ENCODE measurements around the gene ANGEL1.

The ANGEL1 gene

GRCh38 chr14:76820700-76821099, 8.0 kb upstream of the ANGEL1 start:
- TF ChIP-seq CTCF (IDR thresholded peaks at IDR 0.05; ENCODE audit: borderline replicate concordance, extremely low read depth, low read length, poor library complexity, severe bottlenecking) (no peak), EZH2 (IDR thresholded peaks at IDR 0.05; ENCODE audit: borderline replicate concordance, low read depth, low read length, severe bottlenecking) (no peak)
- Histone ChIP-seq H3K27me3 (ENCODE audit: insufficient read depth, low read length, poor library complexity) (peaks cover 4% of the 10 kb centered on the region), H3K36me3 (ENCODE audit: insufficient read depth, low read length) (no peaks in the 10 kb centered on the region), H3K4me2 (ENCODE audit: insufficient read depth, low read length) (no peak overlapping the region), H3K9ac (ENCODE audit: low read depth, low read length) (no peak overlapping the region), H3K79me2 (ENCODE audit: insufficient read depth, low read length) (no peaks in the 10 kb centered on the region), H3K4me3 (ENCODE audit: low read depth in 1 of 2, low read length in 2 of 2) (no peak overlapping the region), H4K20me1 (ENCODE audit: insufficient read depth, low read length) (no peaks in the 10 kb centered on the region), H3K4me1 (ENCODE audit: insufficient read depth, low read length) (no peaks in the 10 kb centered on the region), H2AFZ (ENCODE audit: low read depth, low read length) (no peak overlapping the region), H3K9me3 (ENCODE audit: insufficient read depth, low read length, severe bottlenecking) (no peaks in the 10 kb centered on the region), H3K27ac (ENCODE audit: low read length) (no peak overlapping the region)
- DNase-seq (no peak), ATAC-seq (ENCODE audit: insufficient read depth, low read depth) (no peak)

- H3K4me2 ChIP-seq (ENCODE audit: insufficient read depth, low read length) = no peak overlapping the region
- no peak overlapping the region for H3K9ac ChIP-seq (ENCODE audit: low read depth, low read length)
- DNase-seq (no peak), ATAC-seq (ENCODE audit: insufficient read depth, low read depth) (no peak)
- no peak overlapping the region for H2AFZ ChIP-seq (ENCODE audit: low read depth, low read length)
- H3K36me3 ChIP-seq (ENCODE audit: insufficient read depth, low read length) = no peaks in the 10 kb centered on the region; the same call in 1 of the 2 replicates
- no peaks in the 10 kb centered on the region for H3K9me3 ChIP-seq (ENCODE audit: insufficient read depth, low read length, severe bottlenecking)
- H4K20me1 ChIP-seq (ENCODE audit: insufficient read depth, low read length) = no peaks in the 10 kb centered on the region
- H3K79me2 ChIP-seq (ENCODE audit: insufficient read depth, low read length) = peaks cover 13% of the 10 kb centered on the region
- H3K4me3 ChIP-seq (ENCODE audit: low read depth in 1 of 2, low read length in 2 of 2) = no peak overlapping the region
- H3K27ac ChIP-seq (ENCODE audit: low read length) = no peak overlapping the region
- peaks cover 27% of the 10 kb centered on the region for H3K4me1 ChIP-seq (ENCODE audit: insufficient read depth, low read length)
- H3K27me3 ChIP-seq (ENCODE audit: insufficient read depth, low read length, poor library complexity) = peaks cover 4% of the 10 kb centered on the region
- TF ChIP-seq CTCF (IDR thresholded peaks at IDR 0.05; ENCODE audit: borderline replicate concordance, extremely low read depth, low read length, poor library complexity, severe bottlenecking) = no peak
Measured at GRCh38 chr14:76814726-76815645, 2.3 kb upstream of the ANGEL1 start.

- Histone ChIP-seq H3K4me1 (ENCODE audit: insufficient read depth, low read length) (peaks cover 27% of the 10 kb centered on the region), H3K36me3 (ENCODE audit: insufficient read depth, low read length) (peaks cover 28% of the 10 kb centered on the region), H3K9ac (ENCODE audit: low read depth, low read length) (peak overlapping the region; percentile 91), H4K20me1 (ENCODE audit: insufficient read depth, low read length) (no peaks in the 10 kb centered on the region), H3K79me2 (ENCODE audit: insufficient read depth, low read length) (peaks cover 13% of the 10 kb centered on the region), H2AFZ (ENCODE audit: low read depth, low read length) (peak overlapping the region; percentile 93), H3K4me2 (ENCODE audit: insufficient read depth, low read length) (peak overlapping the region; percentile 89), H3K4me3 (ENCODE audit: low read depth in 1 of 2, low read length in 2 of 2) (peak overlapping the region; percentile 64 to 89; a peak in 3 of 4 replicates), H3K27me3 (ENCODE audit: insufficient read depth, low read length, poor library complexity) (no peaks in the 10 kb centered on the region), H3K9me3 (ENCODE audit: insufficient read depth, low read length, severe bottlenecking) (no peaks in the 10 kb centered on the region), H3K27ac (ENCODE audit: low read length) (peak overlapping the region; percentile 63)
- ATAC-seq (ENCODE audit: insufficient read depth, low read depth) (no peak; the same call in 2 of the 3 replicates), DNase-seq (no peak)
- no peak for TF ChIP-seq EZH2 (IDR thresholded peaks at IDR 0.05; ENCODE audit: borderline replicate concordance, low read depth, low read length, severe bottlenecking)
Measured at GRCh38 chr14:76812093-76812421, 625 bp downstream of the ANGEL1 start.

- H3K4me2 ChIP-seq (ENCODE audit: insufficient read depth, low read length) = peak overlapping the region; percentile 89
- TF ChIP-seq CTCF (IDR thresholded peaks at IDR 0.05; ENCODE audit: borderline replicate concordance, extremely low read depth, low read length, poor library complexity, severe bottlenecking) (no peak), EZH2 (IDR thresholded peaks at IDR 0.05; ENCODE audit: borderline replicate concordance, low read depth, low read length, severe bottlenecking) (no peak)
- H2AFZ ChIP-seq (ENCODE audit: low read depth, low read length) = peak overlapping the region; percentile 93; the same call in 1 of the 2 replicates
- ATAC-seq (ENCODE audit: insufficient read depth, low read depth) (no peak), DNase-seq (no peak)
- H4K20me1 ChIP-seq (ENCODE audit: insufficient read depth, low read length) = no peaks in the 10 kb centered on the region
- no peak overlapping the region for H3K27ac ChIP-seq (ENCODE audit: low read length)
- peaks cover 27% of the 10 kb centered on the region for H3K4me1 ChIP-seq (ENCODE audit: insufficient read depth, low read length)
- H3K9ac ChIP-seq (ENCODE audit: low read depth, low read length) = peak overlapping the region; percentile 91
- H3K27me3 ChIP-seq (ENCODE audit: insufficient read depth, low read length, poor library complexity) = no peaks in the 10 kb centered on the region
- H3K79me2 ChIP-seq (ENCODE audit: insufficient read depth, low read length) = peaks cover 13% of the 10 kb centered on the region
- peaks cover 33% of the 10 kb centered on the region for H3K36me3 ChIP-seq (ENCODE audit: insufficient read depth, low read length)
- no peaks in the 10 kb centered on the region for H3K9me3 ChIP-seq (ENCODE audit: insufficient read depth, low read length, severe bottlenecking)
- peak overlapping the region; percentile 64 to 89; a peak in 3 of 4 replicates for H3K4me3 ChIP-seq (ENCODE audit: low read depth in 1 of 2, low read length in 2 of 2)
Measured at GRCh38 chr14:76811561-76811960, 1.1 kb downstream of the ANGEL1 start.

Data from DND-41 (cell line).